Endodermal cell (in vitro differentiated cells): ENCODE measurements around the gene CSNK1D. TPM values are rescaled to one million over a fixed set of nuclear protein-coding genes. Genes with fewer than 3 reads are reported as not detected.

ENCODE experiments used
- DNase-seq: peaks from one replicate; pipeline ENCODE4 v3.0.0-alpha.2; 2017
- H3K27ac ChIP-seq: 2 replicates; pipeline ENCODE4 v1.5.1; 2013; ENCODE audit warnings: mild to moderate bottlenecking, low read depth, low read length, moderate library complexity
- H3K27me3 ChIP-seq: 2 replicates; pipeline ENCODE4 v1.6.1; 2013; ENCODE audit warnings: mild to moderate bottlenecking, low read length, moderate library complexity; ENCODE audit not compliant: insufficient read depth, control insufficient read depth, poor library complexity, severe bottlenecking
- H3K36me3 ChIP-seq: 2 replicates; pipeline ENCODE4 v1.7.0; 2013; ENCODE audit warnings: mild to moderate bottlenecking, low read length, moderate library complexity; ENCODE audit not compliant: control insufficient read depth, insufficient read depth
- H3K4me1 ChIP-seq: one replicate; pipeline ENCODE4 v1.7.0; 2013; ENCODE audit warnings: low read length; ENCODE audit not compliant: control insufficient read depth, insufficient read depth
- H3K4me3 ChIP-seq: 2 replicates; pipeline ENCODE4 v1.5.1; 2013; ENCODE audit warnings: mild to moderate bottlenecking, low read length, moderate library complexity
- H3K9ac ChIP-seq: 2 replicates; pipeline ENCODE4 v1.6.1; 2013; ENCODE audit warnings: mild to moderate bottlenecking, low read length, moderate library complexity; ENCODE audit not compliant: poor library complexity, severe bottlenecking; ENCODE audit errors: extremely low read depth
- H3K9me3 ChIP-seq: 2 replicates; pipeline ENCODE4 v1.6.1; 2013; ENCODE audit warnings: mild to moderate bottlenecking, low read length, moderate library complexity; ENCODE audit not compliant: control insufficient read depth
- H3K27ac Mint-ChIP-seq: 2 replicates; pipeline ENCODE4 v1.8.0; 2020; ENCODE audit warnings: mixed read lengths
- H3K27me3 Mint-ChIP-seq: 2 replicates; pipeline ENCODE4 v1.8.0; 2021; ENCODE audit warnings: mild to moderate bottlenecking, mixed read lengths; ENCODE audit not compliant: insufficient read depth
- H3K36me3 Mint-ChIP-seq: 2 replicates; pipeline ENCODE4 v1.8.0; 2020; ENCODE audit warnings: low read depth, mixed read lengths
- H3K4me1 Mint-ChIP-seq: 2 replicates; pipeline ENCODE4 v1.8.0; 2020; ENCODE audit warnings: mixed read lengths
- H3K4me3 Mint-ChIP-seq: 2 replicates; pipeline ENCODE4 v1.8.0; 2020; ENCODE audit warnings: mild to moderate bottlenecking, moderate library complexity, mixed read lengths
- H3K9me3 Mint-ChIP-seq: 2 replicates; pipeline ENCODE4 v1.8.0; 2020; ENCODE audit warnings: mild to moderate bottlenecking, mixed read lengths
- WGBS, 2 experiments: methylation state at CpG; one replicate each; pipeline versions ENCODE4 v1.1.5 to v1.1.7; 2013; ENCODE audit warnings: missing lambda C conversion rate in 2 of 2, mixed read lengths in 1 of 2; ENCODE audit not compliant: insufficient coverage in 1 of 2, insufficient read length in 1 of 2; 5-methylcytosine and 5-hydroxymethylcytosine counted together
- total RNA-seq, 2 donors: library from RNA; stranded (reverse); fragmentation: NEBNext Ultra II Directional in 1 of 2; extraction: Animal tissue kit (Norgen Biotek cat#: 25700) in 1 of 2; gene quantifications; 2 replicates in 1 of 2; 3 replicates in 1 of 2; pipeline ENCODE4 v1.2.1, GENCODE V29; 2021
- TF ChIP-seq, protein P1 (sequence below): fragments of 200-600 bp; sonication (generic); conservative IDR thresholded peaks from 2 replicates; pipeline ENCODE4 v1.5.0; 2021; ENCODE audit warnings: antibody characterized with exemption, mild to moderate bottlenecking

Gene CSNK1D
- total RNA-seq, 2 donors from 2014 or later = 104 to 143 TPM

DNA sequence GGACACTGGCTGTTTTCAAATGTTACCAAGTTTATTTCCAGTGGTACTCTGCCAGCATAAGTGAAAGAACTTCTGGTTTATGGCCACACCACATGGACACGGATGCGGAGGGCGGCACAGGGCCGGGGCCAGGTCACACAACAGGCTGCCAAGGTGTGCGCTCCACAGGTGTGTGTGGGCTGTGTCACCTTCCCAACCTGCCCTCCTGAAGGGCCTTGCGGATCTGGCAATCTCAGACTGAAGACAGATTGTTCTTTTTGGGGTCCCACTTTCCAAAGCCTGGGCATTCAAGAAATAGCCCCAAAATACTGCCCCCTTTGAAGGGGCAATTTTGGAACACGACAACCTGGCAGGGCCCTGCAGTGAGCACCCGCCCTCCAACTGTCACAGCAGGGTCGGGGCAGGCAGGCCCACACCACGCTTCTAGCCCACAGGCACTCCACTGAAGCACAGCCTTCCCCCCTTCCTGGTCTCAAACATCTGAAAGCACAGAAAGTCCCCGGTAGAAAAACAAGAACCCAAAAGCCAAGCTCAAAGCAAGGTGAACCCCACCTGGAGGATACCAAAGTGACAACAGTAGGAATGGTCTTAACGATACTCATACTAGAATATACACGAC is 3.5 kb downstream of the CSNK1D start:
- Histone ChIP-seq H3K9me3 (no peaks in the 10 kb centered on the region), H3K4me1 (peaks cover 36% of the 10 kb centered on the region), H3K4me3 (peak overlapping the region; percentile 96), H3K27ac (no peak overlapping the region), H3K36me3 (peaks cover 71% of the 10 kb centered on the region), H3K9ac (no peak overlapping the region), H3K27me3 (no peaks in the 10 kb centered on the region)
- no peaks in the 10 kb centered on the region for H3K9me3 Mint-ChIP-seq
- WGBS, 2 experiments = 94 to 98% methylated on average over 12 to 13 of the region's 13 CpGs
- TF ChIP-seq, protein P1, sequence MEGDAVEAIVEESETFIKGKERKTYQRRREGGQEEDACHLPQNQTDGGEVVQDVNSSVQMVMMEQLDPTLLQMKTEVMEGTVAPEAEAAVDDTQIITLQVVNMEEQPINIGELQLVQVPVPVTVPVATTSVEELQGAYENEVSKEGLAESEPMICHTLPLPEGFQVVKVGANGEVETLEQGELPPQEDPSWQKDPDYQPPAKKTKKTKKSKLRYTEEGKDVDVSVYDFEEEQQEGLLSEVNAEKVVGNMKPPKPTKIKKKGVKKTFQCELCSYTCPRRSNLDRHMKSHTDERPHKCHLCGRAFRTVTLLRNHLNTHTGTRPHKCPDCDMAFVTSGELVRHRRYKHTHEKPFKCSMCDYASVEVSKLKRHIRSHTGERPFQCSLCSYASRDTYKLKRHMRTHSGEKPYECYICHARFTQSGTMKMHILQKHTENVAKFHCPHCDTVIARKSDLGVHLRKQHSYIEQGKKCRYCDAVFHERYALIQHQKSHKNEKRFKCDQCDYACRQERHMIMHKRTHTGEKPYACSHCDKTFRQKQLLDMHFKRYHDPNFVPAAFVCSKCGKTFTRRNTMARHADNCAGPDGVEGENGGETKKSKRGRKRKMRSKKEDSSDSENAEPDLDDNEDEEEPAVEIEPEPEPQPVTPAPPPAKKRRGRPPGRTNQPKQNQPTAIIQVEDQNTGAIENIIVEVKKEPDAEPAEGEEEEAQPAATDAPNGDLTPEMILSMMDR = no peak
- peaks cover 67% of the 10 kb centered on the region for H3K36me3 Mint-ChIP-seq
- no peak for DNase-seq
- H3K27ac Mint-ChIP-seq = peak overlapping the region; percentile 52
- H3K27me3 Mint-ChIP-seq = peaks cover 10% of the 10 kb centered on the region
- H3K4me3 Mint-ChIP-seq = peak overlapping the region; percentile 29
- H3K4me1 Mint-ChIP-seq = peaks cover 41% of the 10 kb centered on the region

DNA sequence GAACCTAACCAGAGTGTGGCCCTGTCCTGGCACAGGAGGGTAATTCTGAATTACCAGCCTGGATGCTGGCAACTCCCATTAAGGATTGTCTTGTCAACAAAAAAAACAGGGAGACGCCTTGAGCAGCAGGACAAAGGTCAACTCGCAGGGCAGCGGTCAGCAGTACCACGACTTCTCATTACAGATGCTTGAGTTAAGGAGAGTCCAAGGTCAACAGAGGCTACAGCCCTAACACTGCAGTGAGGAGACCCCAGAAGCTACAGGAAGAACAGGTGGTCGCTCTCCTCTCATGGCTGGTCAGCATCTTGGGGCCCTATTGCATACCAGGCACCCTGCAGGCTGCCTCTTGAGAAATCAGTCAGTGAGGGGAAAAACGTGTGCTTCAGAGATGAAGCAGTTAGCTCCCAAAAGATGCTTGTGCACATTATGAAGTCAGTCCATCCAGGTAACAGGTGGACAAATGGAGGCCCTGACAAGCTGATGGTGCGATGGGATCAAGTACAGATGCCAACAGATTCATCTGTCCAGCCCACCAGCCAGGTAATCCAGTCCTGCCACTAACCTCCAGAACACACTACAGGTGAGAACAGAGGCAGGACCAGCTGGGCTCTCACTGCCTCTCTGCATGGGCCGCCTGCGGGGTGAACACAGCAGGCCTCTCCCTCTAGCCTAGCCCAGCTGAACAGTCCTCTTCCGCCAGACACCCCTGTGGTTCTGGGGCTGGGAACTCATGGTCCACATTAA is 4.2 kb downstream of the CSNK1D start:
- peaks cover 4% of the 10 kb centered on the region for H3K27me3 Mint-ChIP-seq
- Histone ChIP-seq H3K4me3 (no peak overlapping the region), H3K27ac (no peak overlapping the region), H3K36me3 (peaks cover 73% of the 10 kb centered on the region), H3K9me3 (no peaks in the 10 kb centered on the region), H3K27me3 (no peaks in the 10 kb centered on the region), H3K4me1 (peaks cover 36% of the 10 kb centered on the region), H3K9ac (no peak overlapping the region)
- TF ChIP-seq, protein P1 = no peak
- 89 to 98% methylated on average over 10 of the region's 10 CpGs for WGBS, 2 experiments
- H3K4me3 Mint-ChIP-seq = no peak overlapping the region
- peaks cover 73% of the 10 kb centered on the region for H3K36me3 Mint-ChIP-seq
- no peaks in the 10 kb centered on the region for H3K9me3 Mint-ChIP-seq
- no peak for DNase-seq
- H3K27ac Mint-ChIP-seq = peak overlapping the region; percentile 64
- H3K4me1 Mint-ChIP-seq = peaks cover 41% of the 10 kb centered on the region

DNA sequence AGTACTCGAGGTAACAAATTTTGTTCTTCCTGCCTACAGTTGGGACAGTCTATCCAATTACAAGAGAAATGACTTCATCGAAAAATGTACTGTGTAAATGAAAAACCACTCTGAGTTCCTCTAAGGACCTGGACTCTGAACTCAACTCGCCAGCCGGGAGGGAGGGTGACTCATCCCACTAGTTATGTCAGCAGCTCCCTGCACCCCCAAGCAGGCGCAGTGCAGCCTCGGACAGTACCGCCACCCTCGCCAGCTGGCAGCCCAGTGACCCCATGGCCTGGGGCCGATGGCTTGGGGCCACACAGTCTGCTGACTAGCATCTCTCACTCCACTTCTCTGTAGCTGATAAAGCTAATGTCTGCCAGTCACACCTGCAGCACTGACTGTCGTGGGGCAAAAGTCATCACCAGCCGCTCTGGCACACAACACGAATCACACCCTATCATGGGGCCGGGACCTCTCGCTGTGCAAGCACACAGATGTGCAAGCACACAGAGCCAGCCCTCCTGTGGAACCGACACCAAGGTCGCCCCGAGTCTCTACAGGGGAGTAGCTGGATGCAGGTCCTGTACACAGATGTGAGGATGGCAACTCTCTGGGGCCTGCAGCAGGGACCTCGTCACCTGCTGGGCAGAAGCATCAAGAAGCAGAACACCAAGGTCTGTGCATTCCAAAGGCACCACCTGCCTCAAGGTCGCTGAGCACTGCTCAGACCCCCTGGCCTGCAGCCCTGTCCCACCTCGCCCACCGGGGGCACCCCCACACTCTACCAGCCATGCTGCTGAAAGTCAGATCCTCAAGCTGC is 5.7 kb downstream of the CSNK1D start:
- Histone ChIP-seq H3K27me3 (no peaks in the 10 kb centered on the region), H3K36me3 (peaks cover 89% of the 10 kb centered on the region), H3K4me3 (no peak overlapping the region), H3K9me3 (no peaks in the 10 kb centered on the region), H3K27ac (no peak overlapping the region), H3K4me1 (peaks cover 30% of the 10 kb centered on the region), H3K9ac (no peak overlapping the region)
- Mint-ChIP-seq H3K27ac (peak overlapping the region; percentile 74), H3K4me1 (peaks cover 41% of the 10 kb centered on the region), H3K4me3 (no peak overlapping the region), H3K9me3 (no peaks in the 10 kb centered on the region), H3K27me3 (no peaks in the 10 kb centered on the region), H3K36me3 (peaks cover 86% of the 10 kb centered on the region)
- DNase-seq = no peak
- TF ChIP-seq, protein P1 = peak; percentile 38
- WGBS, 2 experiments = 92 to 94% methylated on average over 13 to 21 of the region's 21 CpGs
